Activated T-cell treated with anti-CD3 and anti-CD28 coated beads for 24 hours (primary cell): ENCODE data around the gene NOTCH3.

Experiments
- DNase-seq: peaks from one replicate; pipeline ENCODE4 v3.0.0-alpha.2; 2020; ENCODE audit warnings: low read depth

NOTCH3 gene

DNA sequence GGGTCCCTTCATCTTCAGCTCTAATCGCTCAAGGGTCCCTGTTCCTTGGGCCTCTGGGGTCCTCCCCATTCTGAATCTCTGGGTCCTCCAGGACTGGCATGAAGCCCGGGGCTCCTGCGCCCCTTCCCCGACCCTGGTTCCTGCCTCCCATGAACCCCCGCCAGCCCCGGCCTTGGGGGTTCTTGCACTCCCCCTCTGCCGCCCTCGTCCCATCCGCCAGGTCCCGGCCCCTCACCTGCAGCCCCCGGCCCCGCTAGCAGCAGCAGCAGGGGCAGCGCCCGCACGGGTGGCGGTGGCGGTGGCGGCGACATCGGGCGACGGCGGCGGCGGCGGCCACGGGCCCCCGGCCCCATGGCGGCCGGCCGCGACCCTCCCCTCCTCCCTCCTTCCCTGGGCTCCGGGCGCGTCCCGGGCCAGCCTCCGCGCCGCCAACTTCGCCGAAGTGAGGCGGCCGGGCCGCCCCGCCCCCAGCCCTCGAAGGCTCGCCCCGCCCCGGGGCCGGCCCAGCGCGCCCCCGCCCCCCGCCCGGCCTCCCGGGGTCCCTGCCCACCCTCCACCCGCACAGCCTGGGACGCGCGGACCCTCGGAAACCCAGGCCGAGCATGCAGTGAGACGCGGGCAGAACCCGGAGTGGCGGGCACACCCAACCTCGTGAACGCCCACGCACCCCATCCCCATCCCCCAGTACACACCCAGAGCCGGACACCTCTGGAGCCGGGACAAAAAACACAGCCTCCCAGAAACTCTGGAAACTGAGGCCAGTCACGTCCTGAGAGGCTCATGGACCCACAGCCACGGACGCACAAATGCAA, at the start of gene NOTCH3:
NOTCH3 (minus strand) TSS at position 443 of the 812 bp plus-strand sequence; CDS start at position 353, 90 bp downstream.
- no peak for DNase-seq

DNA sequence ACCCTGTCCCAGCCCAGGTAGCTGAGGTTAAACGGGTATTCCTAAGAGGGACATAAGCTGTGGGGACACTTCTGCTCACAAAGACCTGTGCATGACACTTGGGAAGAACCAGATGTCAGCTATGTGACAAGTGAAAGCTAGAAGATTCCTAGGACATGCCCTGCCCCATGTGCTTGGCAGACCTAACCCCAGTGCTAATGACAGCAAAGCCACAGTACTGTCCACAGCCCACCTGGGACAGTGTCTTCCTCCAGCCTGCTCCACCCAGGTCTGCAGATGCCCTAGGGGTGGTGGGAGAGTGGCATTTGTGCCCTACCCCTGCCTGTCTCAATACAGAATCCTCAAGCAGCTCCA, 49.8 kb upstream of the NOTCH3 start:
- no peak for DNase-seq

DNA sequence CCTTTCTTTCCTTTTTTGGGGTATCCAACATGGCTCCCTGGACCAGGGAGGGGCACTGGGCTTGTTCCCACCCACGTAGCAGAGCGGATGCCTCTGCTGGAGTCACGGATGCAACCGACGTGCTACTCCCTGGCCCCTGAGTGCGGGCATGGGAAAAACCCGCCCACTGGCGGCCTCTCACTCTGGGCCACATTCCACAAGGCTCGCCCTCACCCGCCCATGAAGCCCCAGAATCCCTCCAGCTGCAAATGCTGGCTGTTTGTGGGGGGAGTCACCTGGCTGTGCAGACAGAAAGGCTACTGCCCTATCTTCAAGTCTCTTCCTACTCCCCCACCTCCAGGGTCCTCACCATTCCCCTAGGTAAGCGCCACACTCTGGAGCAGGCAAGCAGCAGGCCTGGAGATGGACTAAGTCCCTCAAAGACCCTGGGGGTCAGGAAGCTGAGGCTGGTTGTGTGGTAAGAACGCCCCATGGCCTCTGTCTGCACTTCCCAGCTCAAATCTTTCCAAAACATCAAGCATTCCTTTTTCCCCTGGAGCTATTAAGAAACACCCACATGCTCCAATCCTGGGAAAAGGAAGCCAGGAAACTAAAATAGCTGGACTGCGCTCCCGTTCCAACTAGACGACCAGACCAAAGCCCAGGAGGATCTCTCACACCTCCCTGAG, 49.3 kb upstream of the NOTCH3 start:
- DNase-seq: no peak

DNA sequence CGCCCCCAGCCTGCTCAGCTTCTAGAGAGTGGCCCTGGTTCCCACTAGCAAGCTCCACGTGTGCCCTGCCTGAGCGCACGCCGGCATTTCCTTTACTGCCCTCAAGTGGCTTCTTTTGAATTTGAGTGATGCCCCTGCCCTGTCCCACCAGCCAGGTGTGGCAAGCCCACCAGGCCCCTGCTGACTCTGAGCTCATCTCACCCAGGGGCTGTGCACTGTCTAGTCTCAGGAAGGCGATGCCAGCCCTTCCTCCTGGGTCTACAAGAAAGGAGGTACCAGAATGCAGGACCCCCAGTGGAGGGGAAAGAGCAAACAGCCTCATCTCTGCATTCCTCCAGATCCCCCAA, 48.7 kb upstream of the NOTCH3 start:
- no peak for DNase-seq

DNA sequence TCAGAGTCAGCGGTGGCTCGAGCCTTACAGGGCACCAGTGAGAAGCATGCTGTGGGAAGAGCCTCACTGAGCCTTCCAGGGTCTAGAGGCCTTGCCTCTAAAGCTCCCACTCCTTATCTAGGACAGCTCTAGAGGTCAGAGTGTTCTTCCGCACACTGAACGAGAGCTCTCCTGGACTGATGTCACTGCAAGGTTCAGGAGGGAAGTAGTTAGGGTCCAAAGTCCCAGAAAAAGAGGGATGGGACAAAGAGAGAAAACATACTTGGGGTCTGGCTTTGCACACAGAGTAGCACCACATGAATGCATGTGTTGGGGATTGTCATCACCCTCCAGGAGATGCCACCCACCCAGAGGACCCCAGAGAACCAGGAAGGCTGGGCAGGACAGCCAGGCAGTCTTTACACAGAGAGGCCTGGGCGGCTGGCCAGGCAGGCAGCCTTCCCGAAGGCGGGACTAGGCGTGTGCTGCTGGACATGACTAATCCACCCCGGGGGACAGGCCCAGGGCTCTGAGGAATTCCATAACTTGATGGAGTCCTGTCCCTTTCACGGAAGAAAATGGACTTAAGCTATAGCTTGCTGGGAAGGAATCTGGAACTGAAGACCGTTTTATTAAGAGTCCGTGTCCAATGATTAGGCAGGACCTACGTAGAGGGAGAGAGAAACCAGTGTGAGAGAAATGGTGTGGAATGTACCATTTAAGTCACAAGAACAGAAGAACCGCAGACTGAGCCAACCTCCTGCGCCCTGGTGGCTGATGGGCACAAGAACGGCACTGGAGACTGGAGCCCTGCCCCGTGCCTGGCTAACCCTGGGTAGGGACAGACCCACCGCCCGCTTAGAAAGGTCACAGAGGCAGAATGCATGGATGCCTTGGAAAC, 48.1 kb upstream of the NOTCH3 start:
- DNase-seq: no peak

DNA sequence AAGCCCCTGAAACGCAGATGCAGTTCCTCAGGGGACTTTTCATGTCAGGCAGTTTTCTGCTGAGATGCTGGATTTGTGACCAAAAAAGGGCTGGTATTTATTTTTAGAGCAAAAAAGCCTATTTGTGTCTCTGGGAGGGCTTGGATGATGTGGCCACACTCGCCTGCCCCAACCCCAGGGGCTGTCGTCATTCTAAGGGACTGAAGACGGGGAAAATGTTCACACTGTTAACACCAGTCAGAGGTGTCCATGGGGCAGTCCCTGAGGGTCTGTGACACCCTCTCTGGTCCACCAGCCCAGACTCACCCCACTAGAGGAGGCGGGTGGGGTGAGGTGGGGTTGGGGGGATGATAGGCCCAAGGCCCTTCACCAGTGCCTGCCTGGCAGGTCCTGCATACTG, 47.3 kb upstream of the NOTCH3 start:
- DNase-seq: no peak

DNA sequence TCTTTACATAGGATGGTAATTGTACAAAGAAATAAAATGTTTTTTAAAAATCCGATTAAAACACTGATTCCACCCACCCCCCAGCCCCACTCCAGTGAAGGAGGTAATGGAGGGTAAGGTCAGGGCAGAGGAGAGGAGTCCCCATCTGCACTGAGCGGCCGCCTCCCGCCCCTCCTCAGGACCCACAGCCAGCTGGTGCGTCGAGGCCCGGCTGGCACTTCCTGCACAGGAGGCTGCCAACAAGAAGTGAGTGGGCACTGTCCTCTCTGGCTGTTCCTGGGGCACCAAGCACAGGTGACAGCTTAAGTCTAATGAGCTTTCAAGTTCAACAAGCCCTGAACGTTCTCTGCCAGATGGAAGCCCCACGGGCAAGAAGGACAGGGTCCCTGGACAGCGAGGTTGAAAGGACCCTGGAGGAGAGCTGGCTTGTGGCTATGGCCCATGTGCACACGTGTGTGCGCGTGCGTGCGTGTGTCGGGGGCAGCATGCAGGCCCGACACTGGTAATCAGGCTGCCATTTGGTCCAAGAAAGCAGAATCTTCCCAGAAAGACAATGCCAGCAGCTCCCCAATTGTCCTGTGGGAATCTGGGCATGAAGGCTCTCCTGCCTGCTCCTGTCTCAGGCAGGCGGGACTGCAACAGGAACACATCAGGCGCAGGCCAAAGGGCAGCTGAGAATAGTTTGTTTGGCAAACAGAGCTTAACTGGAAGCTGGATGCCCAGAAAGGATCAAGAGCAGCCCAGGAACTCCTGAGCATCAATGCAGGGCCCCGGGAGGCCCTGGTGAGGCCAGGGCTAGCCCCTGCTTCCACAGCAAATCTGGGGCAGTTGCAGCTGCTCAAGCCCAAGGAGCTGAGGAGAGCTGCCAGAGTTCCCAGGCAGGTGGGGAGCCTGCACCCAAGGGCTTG, 46.6 kb upstream of the NOTCH3 start:
- DNase-seq: no peak

DNA sequence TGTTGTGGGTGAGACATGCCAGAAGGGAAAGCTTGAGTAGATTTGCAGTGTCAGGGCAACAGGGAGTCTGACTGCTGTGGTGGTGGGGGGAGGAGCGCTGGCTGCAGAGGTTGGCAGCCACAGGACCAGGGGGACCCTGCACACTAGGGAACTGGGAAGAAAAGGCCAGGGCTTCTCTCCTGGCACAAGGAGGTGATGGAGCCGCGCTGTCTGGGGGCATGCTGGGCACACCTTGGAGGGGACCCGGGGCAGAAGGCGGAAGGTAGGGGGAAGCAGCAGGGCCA, 45.3 kb upstream of the NOTCH3 start:
- no peak for DNase-seq

DNA sequence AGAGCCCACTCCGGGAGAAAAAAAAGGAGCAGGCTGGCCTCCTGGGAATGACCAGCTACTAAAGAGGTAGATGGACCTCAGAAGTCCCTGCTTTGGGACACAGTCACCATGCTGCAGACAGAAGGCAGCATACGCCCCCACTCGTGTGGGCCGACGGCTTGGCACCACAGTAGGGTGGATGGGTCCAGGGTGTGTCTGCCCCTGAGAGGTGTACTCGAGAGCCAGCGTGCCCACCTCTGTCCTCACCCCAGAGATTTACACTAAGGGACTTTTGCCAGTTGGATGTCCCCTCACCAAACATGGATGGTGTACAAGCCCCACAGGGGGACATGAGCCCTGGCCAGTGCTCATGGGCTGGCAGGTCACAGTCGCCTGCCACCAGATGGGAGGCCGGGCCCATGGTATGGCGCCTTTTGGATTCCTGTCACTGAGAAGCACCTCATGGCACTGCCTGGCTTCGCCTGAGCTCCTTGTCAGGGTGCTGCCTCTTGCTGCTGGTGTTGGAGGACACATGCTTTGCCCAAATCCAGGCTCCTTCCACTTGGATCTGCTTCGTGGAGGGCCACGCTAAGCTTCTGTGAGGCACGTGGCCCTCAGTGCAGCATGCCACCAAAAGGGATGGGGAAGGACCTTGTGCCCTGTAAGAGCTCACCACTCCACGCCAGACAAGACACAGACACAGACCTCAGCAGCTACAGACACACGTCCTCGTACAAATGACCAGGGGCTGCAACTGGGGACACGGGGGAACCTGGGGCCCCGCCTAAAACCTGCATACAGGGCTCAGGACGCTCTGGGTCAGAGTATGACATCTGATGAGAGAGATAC, 44.8 kb upstream of the NOTCH3 start:
- DNase-seq: no peak

DNA sequence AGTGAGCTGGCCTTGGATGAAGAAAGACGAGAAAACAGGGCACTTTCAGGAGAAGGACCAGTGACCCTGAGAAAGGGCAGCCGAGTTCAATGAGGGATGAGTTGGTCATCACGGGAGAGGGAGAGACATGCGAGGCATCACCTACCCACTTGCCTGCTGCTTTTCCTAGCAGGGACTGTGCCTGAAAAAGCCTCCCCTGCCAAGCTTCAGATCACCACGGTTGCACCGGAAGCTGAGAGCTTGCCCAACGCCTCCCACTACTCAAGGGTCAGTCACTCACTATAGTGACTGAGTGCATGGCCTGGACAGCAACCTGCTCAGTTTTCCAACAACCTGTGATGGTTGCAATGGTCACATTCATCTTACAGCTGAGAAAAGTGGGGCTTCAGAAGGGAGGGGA, 44.0 kb upstream of the NOTCH3 start:
- DNase-seq: no peak

DNA sequence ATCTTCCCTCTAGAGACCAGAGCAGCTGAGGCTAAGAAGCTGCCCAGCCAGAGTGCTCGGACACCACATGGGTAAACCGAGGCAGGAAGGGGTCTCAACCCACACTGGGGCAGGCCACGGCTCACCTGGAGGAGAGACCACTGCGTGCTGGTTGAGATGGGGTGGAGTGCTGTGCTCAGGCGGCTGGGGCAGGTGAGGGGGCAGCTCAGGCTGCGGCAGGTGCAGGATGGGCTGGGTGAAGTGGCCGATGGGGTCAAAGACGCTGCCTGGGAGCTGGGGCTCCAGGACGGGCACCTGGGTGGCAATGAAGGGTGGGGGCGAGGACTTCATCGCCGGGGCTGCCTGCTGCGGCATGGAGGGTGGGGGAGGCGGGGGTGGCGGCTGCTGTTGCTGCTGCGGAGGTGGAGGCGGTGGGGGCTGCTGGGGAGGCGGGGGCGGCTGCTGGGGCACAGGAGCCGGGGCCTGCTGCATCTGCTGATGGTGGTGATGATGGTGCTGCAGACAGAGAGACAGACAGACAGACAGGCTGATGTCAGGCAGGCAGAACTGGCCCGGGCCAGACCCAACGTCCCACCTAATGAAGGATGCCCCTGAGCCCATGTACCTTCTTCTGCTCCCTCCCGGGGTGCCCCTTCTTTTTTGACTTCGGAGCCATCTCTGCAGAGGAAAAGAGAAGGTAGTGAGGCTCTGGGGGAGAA, 43.5 kb upstream of the NOTCH3 start:
- no peak for DNase-seq

DNA sequence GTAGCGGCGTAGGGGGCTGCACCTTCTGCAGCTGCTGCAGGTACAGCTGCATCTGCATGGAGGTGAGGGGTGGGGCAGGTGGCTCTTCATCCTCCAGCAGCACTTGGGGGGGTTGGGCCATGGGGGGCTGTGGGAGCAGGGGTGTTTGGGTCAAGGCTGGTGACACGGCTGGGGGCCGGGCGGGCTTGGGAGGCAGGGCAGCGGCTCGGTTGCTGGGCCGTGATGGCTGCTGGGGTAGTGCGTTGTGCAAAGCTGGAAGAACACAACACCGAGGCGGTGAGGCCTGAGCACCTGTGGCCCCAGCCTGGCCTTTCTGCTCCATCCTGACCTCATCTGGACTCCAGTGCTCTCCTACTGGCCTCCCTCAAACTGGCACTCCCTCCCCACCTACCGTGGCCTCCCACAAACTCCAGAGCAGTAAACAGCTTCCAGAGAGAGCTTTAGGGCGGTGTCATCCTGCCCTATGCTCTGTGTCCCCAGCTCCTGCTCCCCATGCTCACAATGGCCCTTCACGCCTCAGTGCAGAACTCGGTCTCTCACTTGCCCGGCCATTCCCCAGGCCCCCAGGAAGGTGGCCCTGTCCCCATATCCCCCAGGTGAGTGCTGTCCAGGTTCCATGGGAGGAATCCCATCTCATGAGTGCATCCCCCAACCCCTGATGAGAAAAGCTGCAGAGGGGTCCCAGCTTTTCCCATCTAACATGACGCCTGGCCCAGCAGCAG, 42.6 kb upstream of the NOTCH3 start:
- no peak for DNase-seq

DNA sequence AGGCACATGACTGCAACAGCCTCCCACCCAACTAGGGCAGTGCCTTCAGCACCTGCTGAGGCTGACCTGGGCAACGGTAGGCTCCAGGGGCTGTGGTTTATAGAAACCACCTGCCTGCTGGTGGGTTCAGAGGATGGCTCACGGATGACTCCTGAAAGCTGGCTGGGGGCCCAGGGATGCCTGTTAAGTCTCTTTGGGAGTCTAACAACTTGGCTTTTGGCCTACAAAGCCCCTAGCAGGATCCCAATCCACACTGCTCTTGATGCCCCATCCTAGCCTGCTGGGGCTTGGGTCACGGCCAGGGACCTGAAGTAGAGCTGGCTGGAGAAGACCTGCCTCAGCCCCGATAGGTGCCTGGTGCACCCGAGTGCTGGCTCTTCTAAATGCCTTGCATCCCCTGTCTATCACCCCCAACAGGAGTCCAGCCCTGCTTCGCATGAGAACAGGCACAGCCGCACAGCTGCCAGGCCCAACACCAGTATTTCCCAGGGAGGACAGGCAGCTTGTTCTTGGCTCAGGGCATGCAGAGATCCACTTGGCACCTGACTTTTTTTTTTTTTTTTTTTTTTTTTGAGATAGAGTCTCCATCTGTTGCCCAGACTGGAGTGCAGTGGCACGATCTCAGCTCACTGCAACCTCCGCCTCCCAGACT, 40.6 kb upstream of the NOTCH3 start:
- no peak for DNase-seq

DNA sequence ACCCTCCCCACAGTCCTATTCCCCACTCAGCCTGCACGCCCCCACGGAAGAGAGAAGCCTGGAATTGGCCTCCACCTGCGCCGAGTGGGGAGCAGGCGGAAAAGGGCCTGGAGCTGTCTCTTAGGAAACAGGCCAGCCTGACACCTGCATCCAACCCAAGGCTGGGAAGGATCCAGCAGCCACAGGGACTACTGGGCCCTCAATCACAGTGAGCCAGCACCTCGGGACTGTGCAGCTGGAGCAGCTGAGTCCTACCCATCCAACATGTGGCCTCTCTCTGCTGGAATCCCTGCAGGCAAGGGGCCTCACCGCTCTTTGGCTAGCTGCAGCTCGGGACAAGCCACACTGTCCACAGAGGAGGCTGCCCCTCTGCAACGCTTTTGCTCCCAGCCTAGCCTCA, 39.7 kb upstream of the NOTCH3 start:
- DNase-seq: no peak

DNA sequence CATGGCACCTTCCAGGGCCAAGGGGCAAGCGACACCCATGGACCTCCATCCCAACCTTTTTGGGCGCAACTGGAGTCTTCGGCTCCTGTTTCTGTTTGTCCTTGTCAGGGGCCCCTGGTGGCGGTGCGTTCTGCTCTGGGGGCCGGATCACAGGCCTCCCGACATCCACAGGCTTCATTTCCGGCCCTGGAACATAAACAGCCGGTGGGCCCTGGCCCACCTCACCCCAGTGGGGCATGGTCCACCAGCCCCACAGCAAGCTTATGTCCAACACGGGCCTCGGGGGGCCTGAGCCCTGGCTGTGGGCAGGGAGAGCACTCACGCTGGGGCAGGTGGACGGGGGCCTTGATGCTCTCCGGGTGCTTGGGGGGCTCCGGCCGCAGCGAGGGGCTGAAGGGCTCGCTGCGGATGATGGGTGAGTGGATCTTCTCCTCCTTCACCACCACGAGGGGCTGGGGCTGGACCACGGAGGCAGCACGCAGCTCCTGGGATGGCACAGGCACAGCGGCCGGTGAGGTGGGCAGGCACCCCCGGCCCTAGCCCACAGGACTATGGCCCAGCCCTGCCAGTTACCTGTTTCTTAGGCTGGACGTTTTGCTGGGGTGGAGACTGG, 38.6 kb upstream of the NOTCH3 start:
- DNase-seq: no peak

DNA sequence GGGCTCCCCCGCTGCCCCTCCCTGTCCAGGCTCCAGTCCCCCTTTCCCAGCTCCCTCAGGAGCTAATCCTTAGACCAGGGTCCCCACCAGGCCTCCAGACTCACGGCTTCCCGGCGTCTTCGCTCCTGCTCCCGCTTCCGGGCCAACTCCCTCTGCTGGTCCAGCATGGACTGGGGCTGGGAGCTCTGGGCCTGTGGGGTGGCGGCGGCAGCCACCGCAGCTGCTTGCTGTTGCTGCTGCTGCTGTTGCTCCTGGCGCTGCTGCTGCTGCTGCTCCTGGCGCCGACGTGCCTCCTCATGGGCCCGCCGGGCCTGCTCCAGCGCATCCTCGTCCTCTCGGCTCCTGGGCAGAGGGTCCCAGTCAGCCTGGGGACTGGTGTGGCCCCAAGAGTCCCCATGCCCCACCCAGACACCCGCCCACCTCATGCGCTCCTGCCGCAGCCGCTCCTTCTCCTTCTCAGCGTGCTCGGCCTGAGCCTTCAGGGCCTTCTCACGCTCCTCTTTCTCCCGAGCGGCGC, 37.9 kb upstream of the NOTCH3 start:
- no peak for DNase-seq

DNA sequence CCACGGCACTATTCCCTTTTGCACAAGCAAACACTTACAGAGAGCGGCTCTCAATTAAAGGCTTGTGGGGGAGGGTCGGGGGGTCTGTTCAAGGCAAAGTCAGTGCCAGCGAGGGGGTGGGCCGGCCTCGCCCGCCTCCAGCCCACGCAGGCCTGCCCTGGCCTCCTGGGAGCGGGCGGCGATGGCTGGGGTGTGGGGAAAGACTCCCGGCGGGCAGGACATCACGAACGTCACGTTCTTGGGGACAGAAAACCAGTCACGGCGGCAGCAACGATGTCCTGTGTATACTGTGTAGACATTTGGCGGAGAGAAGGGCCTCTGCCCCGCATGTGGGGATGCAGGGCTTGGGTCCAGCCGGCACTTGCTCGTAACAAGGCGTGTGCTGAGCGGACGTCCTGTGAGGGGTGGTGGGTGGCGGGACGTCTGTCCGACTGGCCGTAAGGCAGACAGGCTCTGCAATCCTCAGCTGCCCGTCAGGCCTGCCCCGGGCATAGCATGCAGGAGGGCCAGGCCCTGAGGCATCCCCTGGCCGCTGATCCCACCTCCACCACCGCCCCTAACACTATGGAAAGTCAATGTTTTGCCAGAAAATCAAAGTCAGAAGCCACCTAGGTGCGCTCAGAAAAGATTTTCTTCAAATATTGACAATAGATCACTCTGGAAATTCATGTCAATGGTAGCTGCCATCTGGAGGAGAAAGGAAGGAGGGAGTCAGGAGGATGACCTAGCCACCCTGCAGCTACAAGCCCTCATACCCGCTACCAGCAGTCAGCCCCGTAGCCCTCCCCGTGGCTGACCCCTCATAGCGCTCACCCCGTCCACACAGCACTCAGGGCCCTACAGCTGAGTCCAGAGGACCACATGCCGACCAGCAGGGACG, 37.2 kb upstream of the NOTCH3 start:
- DNase-seq: no peak

DNA sequence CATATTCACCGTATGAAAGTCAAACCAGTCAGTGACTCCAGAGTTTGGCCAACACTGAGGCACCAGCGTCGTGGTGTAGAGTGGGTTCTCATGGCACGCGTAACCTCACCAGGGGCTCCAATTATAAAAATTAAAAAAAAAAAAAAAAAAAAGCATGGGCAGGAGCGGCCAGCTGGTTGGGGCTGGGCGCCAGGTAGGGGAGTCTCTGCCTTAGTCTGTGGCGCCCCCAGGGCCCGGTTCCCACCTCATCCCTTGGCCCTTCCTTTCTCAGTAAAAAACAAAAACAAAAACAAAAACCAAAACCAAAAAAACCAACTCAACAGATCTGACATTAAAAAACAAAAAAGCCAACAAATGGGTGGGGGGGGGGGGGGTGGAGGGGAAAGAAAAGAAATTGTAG, 36.1 kb upstream of the NOTCH3 start:
- DNase-seq: no peak
